ENCODE data around the gene ZNF385B.

The ZNF385B gene

DNA sequence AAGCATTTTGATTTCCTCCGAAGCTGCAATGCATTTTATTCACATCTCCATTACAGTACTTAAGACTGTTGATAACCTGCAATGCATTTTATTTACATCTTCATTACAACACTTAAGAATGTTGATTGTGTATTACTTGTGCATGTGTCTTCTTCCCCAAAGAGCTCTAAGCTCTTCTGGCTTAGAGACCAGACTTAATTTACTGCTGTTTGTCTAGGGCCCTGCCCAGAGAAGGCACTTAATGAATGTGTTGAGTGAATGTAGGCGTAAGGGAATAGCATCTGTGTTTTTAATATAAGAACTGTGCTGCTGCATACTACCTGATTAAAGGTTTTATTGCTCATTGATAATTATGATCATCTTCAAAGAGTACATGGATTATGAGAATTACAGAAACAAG is 295.6 kb downstream of the ZNF385B start:
- H3K27ac Mint-ChIP-seq: no peak overlapping the region
- no peaks in the 10 kb centered on the region for H3K4me1 Mint-ChIP-seq (ENCODE audit: low read depth)
- intact Hi-C loops (cut with micrococcal nuclease): no loop called here
- no peak overlapping the region for H3K4me3 Mint-ChIP-seq
- no peaks in the 10 kb centered on the region for H3K27me3 Mint-ChIP-seq
- no peaks in the 10 kb centered on the region for H3K36me3 Mint-ChIP-seq (ENCODE audit: low read depth)
- no peaks in the 10 kb centered on the region for H3K9me3 Mint-ChIP-seq

- Mint-ChIP-seq H3K9me3 (no peaks in the 10 kb centered on the region), H3K4me3 (no peak overlapping the region), H3K4me1 (ENCODE audit: low read depth) (no peaks in the 10 kb centered on the region)
These were observed 299.0 kb downstream of the ZNF385B start for GRCh38 chr2:179562330-179562885.

DNA sequence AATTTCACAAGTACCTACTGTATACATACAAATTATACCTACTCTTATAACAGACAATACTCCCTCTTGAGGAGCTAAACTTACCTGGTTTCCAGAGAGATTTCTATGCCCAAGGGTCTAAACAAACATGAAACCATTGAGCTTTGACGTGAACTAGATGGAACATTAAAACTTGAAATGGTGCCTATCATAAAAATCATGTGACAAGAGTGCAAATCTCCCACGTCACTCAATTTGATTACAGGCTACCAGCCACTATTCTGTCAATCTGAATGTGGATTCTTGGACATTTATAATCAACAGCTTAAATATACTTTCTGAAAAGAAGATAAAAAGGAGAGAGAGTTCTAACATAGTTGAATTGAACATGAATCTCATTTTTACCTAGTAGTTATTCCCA is 299.7 kb downstream of the ZNF385B start:
- H3K4me3 Mint-ChIP-seq: no peak overlapping the region
- H3K4me1 Mint-ChIP-seq (ENCODE audit: low read depth): no peaks in the 10 kb centered on the region
- H3K27ac Mint-ChIP-seq: no peak overlapping the region
- H3K27me3 Mint-ChIP-seq: no peaks in the 10 kb centered on the region
- intact Hi-C loops (cut with micrococcal nuclease): no loop called here
- no peaks in the 10 kb centered on the region for H3K36me3 Mint-ChIP-seq (ENCODE audit: low read depth)
- H3K9me3 Mint-ChIP-seq: no peaks in the 10 kb centered on the region

More at GRCh38 chr2:179562330-179562885, 299.0 kb downstream of the ZNF385B start:
- Mint-ChIP-seq H3K27ac (no peak overlapping the region), H3K36me3 (ENCODE audit: low read depth) (no peaks in the 10 kb centered on the region), H3K27me3 (no peaks in the 10 kb centered on the region)
- intact Hi-C loops (cut with micrococcal nuclease): no loop called here

DNA sequence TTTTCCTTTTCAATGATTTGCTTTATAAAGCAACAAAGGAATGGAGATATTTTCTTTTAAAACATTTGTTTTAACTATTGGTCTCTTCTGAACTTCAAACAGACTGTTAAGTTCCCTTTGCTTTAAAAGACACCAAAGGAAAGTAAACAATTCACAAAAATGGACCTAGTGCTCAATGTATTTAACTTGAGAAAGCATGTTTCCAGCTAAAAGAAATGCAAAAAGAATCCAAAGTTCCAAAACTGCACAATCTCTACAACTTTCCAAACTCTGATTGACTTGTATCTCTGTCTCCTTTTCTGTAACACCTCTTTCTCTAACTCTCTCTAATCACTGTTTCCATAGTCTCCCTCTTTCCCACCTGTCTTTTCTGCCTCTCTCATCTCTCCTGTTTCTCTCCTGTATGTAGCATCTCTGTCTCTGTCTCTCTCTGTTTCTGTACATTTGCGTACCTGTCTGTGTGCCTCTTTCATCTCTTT is 301.1 kb downstream of the ZNF385B start:
- Mint-ChIP-seq H3K9me3 (no peaks in the 10 kb centered on the region), H3K27me3 (no peaks in the 10 kb centered on the region), H3K27ac (no peak overlapping the region), H3K36me3 (ENCODE audit: low read depth) (no peaks in the 10 kb centered on the region), H3K4me1 (ENCODE audit: low read depth) (no peaks in the 10 kb centered on the region), H3K4me3 (no peak overlapping the region)
- intact Hi-C loops (cut with micrococcal nuclease): no loop called here

- Mint-ChIP-seq H3K27me3 (no peaks in the 10 kb centered on the region), H3K27ac (no peak overlapping the region), H3K4me3 (no peak overlapping the region), H3K36me3 (ENCODE audit: low read depth) (no peaks in the 10 kb centered on the region), H3K9me3 (no peaks in the 10 kb centered on the region), H3K4me1 (ENCODE audit: low read depth) (no peaks in the 10 kb centered on the region)
- intact Hi-C loops (cut with micrococcal nuclease): no loop called here
These were observed 302.2 kb downstream of the ZNF385B start for GRCh38 chr2:179559108-179559806.

- H3K4me3 Mint-ChIP-seq: no peak overlapping the region
- no peaks in the 10 kb centered on the region for H3K4me1 Mint-ChIP-seq (ENCODE audit: low read depth)
- H3K9me3 Mint-ChIP-seq: no peaks in the 10 kb centered on the region
- no peaks in the 10 kb centered on the region for H3K27me3 Mint-ChIP-seq
- H3K27ac Mint-ChIP-seq: no peak overlapping the region
- no peaks in the 10 kb centered on the region for H3K36me3 Mint-ChIP-seq (ENCODE audit: low read depth)
- intact Hi-C loops (cut with micrococcal nuclease): no loop called here
These were observed 303.1 kb downstream of the ZNF385B start for GRCh38 chr2:179558010-179558934.

DNA sequence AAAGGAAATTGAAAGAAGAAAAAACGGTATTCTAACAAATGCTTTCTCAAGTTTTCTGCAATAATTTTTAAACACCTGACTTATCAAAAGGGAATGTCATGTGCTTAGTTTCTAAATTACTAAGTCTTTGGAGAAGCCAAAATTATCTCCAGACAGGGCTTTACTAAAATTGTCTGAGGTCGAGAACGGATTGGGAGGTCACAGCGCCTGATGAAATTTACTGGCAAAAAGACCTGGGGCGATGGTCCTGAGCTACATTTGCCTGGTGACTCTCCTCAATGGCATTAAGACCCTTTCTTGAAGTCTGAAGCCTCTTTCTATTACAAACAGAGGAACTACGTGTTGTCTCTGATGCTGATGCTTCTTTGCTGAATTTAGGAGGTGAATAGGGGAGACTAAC is 305.0 kb downstream of the ZNF385B start:
- intact Hi-C loops (cut with micrococcal nuclease): no loop called here
- H3K4me1 Mint-ChIP-seq (ENCODE audit: low read depth): no peaks in the 10 kb centered on the region

DNA sequence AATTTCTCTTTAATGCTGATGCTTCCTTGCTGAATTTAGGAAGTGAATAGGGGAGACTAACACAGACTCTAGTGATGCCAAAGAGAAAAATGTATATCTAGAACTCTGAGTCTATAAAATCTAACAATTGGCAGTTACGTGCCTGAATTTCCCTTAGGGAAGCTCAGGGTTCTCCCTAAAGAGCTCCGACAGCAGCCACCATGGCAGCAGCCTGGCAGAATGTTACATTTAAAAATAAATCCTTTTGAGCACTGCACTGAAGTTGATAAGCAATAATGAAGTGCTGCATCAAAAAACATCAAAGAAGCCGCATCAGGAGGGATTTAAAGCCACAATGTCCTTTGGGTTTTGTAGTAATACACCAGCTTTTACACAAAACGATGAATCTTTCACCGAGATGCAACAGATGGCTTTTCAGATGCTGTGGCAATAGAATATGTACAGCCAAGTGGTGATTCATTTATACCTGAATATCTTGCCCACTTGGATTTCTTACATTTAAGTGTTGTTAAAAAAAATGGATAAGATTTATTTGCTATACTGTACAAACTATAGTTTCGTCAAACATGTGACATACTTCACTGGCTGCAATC is 305.6 kb downstream of the ZNF385B start:
- Mint-ChIP-seq H3K36me3 (ENCODE audit: low read depth) (no peaks in the 10 kb centered on the region), H3K4me3 (no peak overlapping the region), H3K27ac (no peak overlapping the region), H3K27me3 (no peaks in the 10 kb centered on the region), H3K9me3 (no peaks in the 10 kb centered on the region), H3K4me1 (ENCODE audit: low read depth) (no peaks in the 10 kb centered on the region)
- intact Hi-C loops (cut with micrococcal nuclease): no loop called here

More for the DNA sequence above, 305.0 kb downstream of the ZNF385B start:
- Mint-ChIP-seq H3K27me3 (no peaks in the 10 kb centered on the region), H3K9me3 (no peaks in the 10 kb centered on the region), H3K27ac (no peak overlapping the region), H3K4me3 (no peak overlapping the region), H3K36me3 (ENCODE audit: low read depth) (no peaks in the 10 kb centered on the region)

DNA sequence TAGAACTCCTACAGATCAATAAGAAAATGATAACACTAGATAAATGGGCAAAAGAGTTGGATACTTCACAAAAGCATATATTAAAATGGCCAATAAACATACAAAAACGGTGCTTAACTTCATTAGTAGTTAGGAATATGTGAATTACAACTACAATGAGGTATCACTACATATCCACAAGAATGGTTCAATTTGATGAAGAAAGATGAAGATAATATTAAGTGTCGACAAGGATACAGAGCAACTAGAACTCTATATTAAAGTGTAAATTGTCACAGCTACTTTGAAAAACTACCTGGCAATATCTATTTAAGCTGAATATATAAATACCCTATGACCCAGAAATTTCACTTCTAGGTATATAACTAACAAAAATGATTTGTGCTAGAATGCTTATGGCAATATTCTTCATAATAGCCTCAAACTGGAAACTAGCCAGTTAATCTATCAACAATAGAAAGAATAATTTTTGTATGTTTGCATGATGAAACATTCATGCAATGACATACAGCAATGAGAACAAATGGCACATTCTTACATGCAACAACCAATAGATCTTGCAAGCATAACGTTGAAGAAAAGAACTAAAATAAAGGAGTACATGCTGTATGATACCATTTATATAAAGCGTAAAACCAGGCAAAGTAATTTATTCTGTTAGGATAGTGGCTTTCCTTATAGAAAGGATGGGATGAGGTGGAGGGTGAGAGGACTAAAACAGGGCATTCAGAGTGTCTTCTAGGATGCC is 306.6 kb downstream of the ZNF385B start:
- H3K36me3 Mint-ChIP-seq (ENCODE audit: low read depth): no peaks in the 10 kb centered on the region
- no peak overlapping the region for H3K4me3 Mint-ChIP-seq
- no peak overlapping the region for H3K27ac Mint-ChIP-seq
- intact Hi-C loops (cut with micrococcal nuclease): no loop called here
- no peaks in the 10 kb centered on the region for H3K9me3 Mint-ChIP-seq
- H3K27me3 Mint-ChIP-seq: no peaks in the 10 kb centered on the region
- no peaks in the 10 kb centered on the region for H3K4me1 Mint-ChIP-seq (ENCODE audit: low read depth)

DNA sequence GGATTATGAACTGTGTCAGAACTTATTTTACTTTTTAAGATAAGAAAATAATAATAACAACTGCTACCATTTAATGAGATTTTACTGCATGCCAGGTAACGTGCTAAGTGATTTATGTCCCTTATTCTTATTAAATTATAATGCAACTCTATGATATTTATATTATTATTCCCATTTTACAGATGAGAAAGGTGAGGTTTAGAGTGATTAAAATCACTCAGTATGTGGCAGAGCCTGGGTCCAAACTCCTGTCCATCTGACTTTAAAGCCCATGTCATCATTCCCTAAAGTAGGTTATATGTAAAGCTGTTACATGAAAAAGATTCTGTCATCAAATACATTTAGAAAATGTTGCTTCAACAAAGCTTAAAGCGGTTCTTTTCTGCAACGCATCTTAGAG is 308.0 kb downstream of the ZNF385B start:
- no peak overlapping the region for H3K4me3 Mint-ChIP-seq
- H3K4me1 Mint-ChIP-seq (ENCODE audit: low read depth): no peaks in the 10 kb centered on the region
- H3K36me3 Mint-ChIP-seq (ENCODE audit: low read depth): no peaks in the 10 kb centered on the region
- no peak overlapping the region for H3K27ac Mint-ChIP-seq
- no peaks in the 10 kb centered on the region for H3K27me3 Mint-ChIP-seq
- intact Hi-C loops (cut with micrococcal nuclease): no loop called here
- H3K9me3 Mint-ChIP-seq: no peaks in the 10 kb centered on the region

- intact Hi-C loops (cut with micrococcal nuclease): no loop called here
- Mint-ChIP-seq H3K27ac (no peak overlapping the region), H3K27me3 (no peaks in the 10 kb centered on the region), H3K4me3 (no peak overlapping the region), H3K4me1 (ENCODE audit: low read depth) (no peaks in the 10 kb centered on the region), H3K36me3 (ENCODE audit: low read depth) (no peaks in the 10 kb centered on the region), H3K9me3 (no peaks in the 10 kb centered on the region)
These were observed 309.8 kb downstream of the ZNF385B start for GRCh38 chr2:179551539-179552045.

- no peaks in the 10 kb centered on the region for H3K36me3 Mint-ChIP-seq (ENCODE audit: low read depth)
- no peaks in the 10 kb centered on the region for H3K27me3 Mint-ChIP-seq
- no peaks in the 10 kb centered on the region for H3K9me3 Mint-ChIP-seq
- intact Hi-C loops (cut with micrococcal nuclease): no loop called here
- no peaks in the 10 kb centered on the region for H3K4me1 Mint-ChIP-seq (ENCODE audit: low read depth)
- H3K27ac Mint-ChIP-seq: no peak overlapping the region
- no peak overlapping the region for H3K4me3 Mint-ChIP-seq
These were observed 310.6 kb downstream of the ZNF385B start for GRCh38 chr2:179550849-179551248.

- H3K9me3 Mint-ChIP-seq: no peaks in the 10 kb centered on the region
These were observed 311.2 kb downstream of the ZNF385B start for GRCh38 chr2:179550214-179550613.

More at GRCh38 chr2:179550214-179550613, 311.2 kb downstream of the ZNF385B start:
- intact Hi-C loops (cut with micrococcal nuclease): no loop called here
- Mint-ChIP-seq H3K27me3 (no peaks in the 10 kb centered on the region), H3K27ac (no peak overlapping the region), H3K4me3 (no peak overlapping the region), H3K4me1 (ENCODE audit: low read depth) (no peaks in the 10 kb centered on the region), H3K36me3 (ENCODE audit: low read depth) (no peaks in the 10 kb centered on the region)
